Keratinocyte (primary cell): ENCODE measurements around the gene TRPT1.

Experiments
- CTCF ChIP-seq, 3 experiments: IDR thresholded peaks in 1 of 3; conservative IDR thresholded peaks in 1 of 3; optimal IDR thresholded peaks in 1 of 3; 2 replicates in 2 of 3; 3 replicates in 1 of 3; pipeline versions ENCODE3 to v1.5.1; 2011; ENCODE audit warnings: low read length in 3 of 3, mild to moderate bottlenecking in 3 of 3, moderate library complexity in 2 of 3, control low read depth in 1 of 3, inconsistent platforms in 1 of 3; ENCODE audit not compliant: insufficient read depth in 2 of 3; ENCODE audit errors: extremely low read depth in 1 of 3
- EZH2 ChIP-seq: IDR thresholded peaks from one replicate; pipeline ENCODE4 v1.6.1; 2012; ENCODE audit warnings: inconsistent platforms, mild to moderate bottlenecking, low read length, moderate library complexity

DNA sequence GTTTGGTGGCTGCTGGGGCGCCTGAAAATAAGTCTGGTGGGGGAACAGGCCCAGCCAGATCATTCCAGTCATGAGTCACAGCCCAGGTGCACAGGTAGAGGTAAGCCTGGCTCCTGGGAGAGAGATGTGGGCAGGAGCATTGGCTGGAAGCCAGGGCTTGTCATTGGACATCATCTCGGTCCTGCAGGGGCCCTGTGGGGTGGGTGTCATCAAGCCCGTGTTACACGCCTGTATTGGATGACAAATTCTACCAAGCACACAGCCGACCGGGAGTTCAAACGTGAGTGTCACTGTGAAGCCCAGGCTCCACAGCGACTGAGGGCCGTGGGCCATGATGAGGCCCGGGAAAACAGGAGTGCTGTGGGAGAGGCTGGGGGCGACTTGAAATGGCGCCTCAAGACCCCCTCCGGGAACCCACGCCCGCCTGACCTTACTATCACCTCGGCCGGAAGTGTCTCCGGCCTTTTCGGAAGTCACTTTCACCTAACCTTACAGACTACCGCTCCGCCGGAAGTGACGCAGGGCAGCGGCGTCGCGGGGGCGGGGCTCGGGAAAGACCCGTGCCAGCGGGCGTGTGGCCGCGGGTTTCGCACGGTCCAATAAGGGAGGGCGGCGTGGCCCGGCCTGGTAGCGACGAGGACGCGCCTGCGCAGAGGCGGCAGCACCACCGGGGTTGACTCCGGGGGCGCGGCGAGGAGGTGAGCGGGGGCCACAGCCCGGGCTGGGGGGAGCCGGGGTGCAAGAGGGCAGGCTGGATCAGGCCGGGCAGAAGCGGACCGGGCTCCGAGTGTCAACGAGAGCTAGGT is 14.7 kb upstream of the TRPT1 start, which contains the start of gene FKBP2:
- TF ChIP-seq CTCF (optimal IDR thresholded peaks at IDR 0.05 in 1 of 3, IDR thresholded peaks at IDR 0.05 in 1 of 3, conservative IDR thresholded peaks at IDR 0.05 in 1 of 3; ENCODE audit: extremely low read depth in 1 of 3, insufficient read depth in 2 of 3, low read length in 3 of 3) (no peak), EZH2 (no peak)
